ENCODE data around the gene RIMS1. TPM values are rescaled to one million over a fixed set of nuclear protein-coding genes. Genes with fewer than 3 reads are reported as not detected.

The RIMS1 gene
- total and polyA plus RNA-seq, 2 of the 13 experiments (the other 11 are each of a cell fraction or from before 2014, with no cell fraction given), result not detected

- no peak for TF ChIP-seq ZNF737 (CRISPR knock-in tag; IDR thresholded peaks at IDR 0.05; ENCODE audit: borderline replicate concordance)
- no peak for TF ChIP-seq ZC3H4 (CRISPR knock-in tag; IDR thresholded peaks at IDR 0.05; ENCODE audit: borderline replicate concordance)
Observed at GRCh38 chr6:72420409-72420808, 534.1 kb downstream of the RIMS1 start (continued).

- Histone ChIP-seq H3K9me3 (ENCODE audit: low read length) (no peaks in the 10 kb centered on the region), H4K20me1 (ENCODE audit: insufficient read depth, low read length) (no peaks in the 10 kb centered on the region), H3K4me2 (ENCODE audit: low read depth, low read length) (no peak overlapping the region), H3K27me3 (ENCODE audit: control insufficient read depth in 1 of 2, insufficient read depth in 2 of 2, low read length in 2 of 2) (no peaks in the 10 kb centered on the region), H3K4me1 (ENCODE audit: insufficient read depth, low read length) (no peaks in the 10 kb centered on the region), H3K27ac (ENCODE audit: extremely low read length, insufficient read depth, low read length) (no peak overlapping the region), H3K9ac (ENCODE audit: insufficient read depth, low read depth, low read length) (no peak overlapping the region), H3K79me2 (ENCODE audit: insufficient read depth, low read length) (no peaks in the 10 kb centered on the region), H2AFZ (ENCODE audit: low read length) (no peak overlapping the region), H3K36me3 (replicated peaks in 1 of 2; ENCODE audit: control insufficient read depth in 1 of 2, insufficient read depth in 2 of 2, low read length in 2 of 2) (no peaks in the 10 kb centered on the region), H3K4me3 (replicated peaks in 1 of 3; ENCODE audit: insufficient read depth in 1 of 3, low read depth in 2 of 3, low read length in 3 of 3) (no peak overlapping the region)
- ChIA-PET CTCF (ENCODE audit: low intra/inter-chr PET ratio, low total read pairs) (no interaction called here), POLR2A (no interaction called here)
- FAIRE-seq (no peak), ATAC-seq (no peak), DNase-seq (ENCODE audit: low spot score) (no peak)
- in situ Hi-C loops (cut with HindIII; ENCODE audit: extremely low pct_ligation_motif_present, low pct_unique_long_range_greater_than_20kb), result no loop called here
- 0% methylated on average over 3 of the region's 3 CpGs for WGBS (ENCODE audit: low lambda C conversion rate)
- intact Hi-C loops (cut with micrococcal nuclease; ENCODE audit: unreplicated experiment), result no loop called here
- BruUV-seq (replicated peaks), result no TSS peak
- TF ChIP-seq ZBTB49 (CRISPR knock-in tag; IDR thresholded peaks at IDR 0.05; ENCODE audit: borderline replicate concordance) (no peak), CSRNP2 (CRISPR knock-in tag; conservative IDR thresholded peaks at IDR 0.05; ENCODE audit: low read depth) (no peak), HIVEP1 (CRISPR knock-in tag; IDR thresholded peaks at IDR 0.05) (no peak), YEATS2 (CRISPR knock-in tag; IDR thresholded peaks at IDR 0.05; ENCODE audit: borderline replicate concordance) (no peak), NFAT5 (CRISPR knock-in tag; IDR thresholded peaks at IDR 0.05) (no peak), ERF (CRISPR knock-in tag; IDR thresholded peaks at IDR 0.05) (no peak), TRIM24 (CRISPR knock-in tag; IDR thresholded peaks at IDR 0.05) (no peak), ONECUT2 (CRISPR knock-in tag; IDR thresholded peaks at IDR 0.05) (no peak), NR3C1 (CRISPR knock-in tag; IDR thresholded peaks at IDR 0.05) (no peak), XBP1 (CRISPR knock-in tag; IDR thresholded peaks at IDR 0.05) (no peak)
Observed at GRCh38 chr6:72421387-72421786, 535.0 kb downstream of the RIMS1 start.

Data from HepG2 (cell line).